ENCODE measurements around the gene TTN.

TTN gene

DNA sequence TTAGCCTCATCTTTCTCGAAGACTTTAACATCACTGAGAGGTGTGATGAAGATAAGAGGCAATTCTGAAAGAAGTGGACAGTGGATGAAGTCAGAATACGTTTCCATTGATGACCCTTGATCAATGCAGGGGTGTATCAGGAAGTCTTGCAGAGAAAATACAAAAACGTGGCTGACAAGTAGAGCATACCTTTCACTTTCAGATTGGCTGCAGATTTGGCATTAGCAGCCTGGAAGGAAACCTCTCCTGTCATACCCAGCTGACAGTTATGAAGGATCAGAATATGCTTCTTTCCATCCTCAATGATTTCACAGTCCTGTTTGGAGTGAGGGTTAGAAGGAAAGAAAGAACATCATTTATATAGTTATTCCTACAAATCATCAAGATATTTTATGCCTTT, 174.5 kb downstream of the TTN start:
- Histone ChIP-seq H2AFZ (ENCODE audit: low read length) (no peak overlapping the region), H3K4me2 (ENCODE audit: low read depth, low read length, poor library complexity, severe bottlenecking) (no peak overlapping the region), H3K36me3 (ENCODE audit: insufficient read depth, low read length) (no peaks in the 10 kb centered on the region), H3K9me3 (ENCODE audit: insufficient read depth, low read depth, low read length) (no peaks in the 10 kb centered on the region), H3K79me2 (ENCODE audit: insufficient read depth, low read length) (no peaks in the 10 kb centered on the region), H3K27me3 (ENCODE audit: insufficient read depth, low read length, poor library complexity, severe bottlenecking) (no peaks in the 10 kb centered on the region), H3F3A (ENCODE audit: low read depth) (no peaks in the 10 kb centered on the region), H3K4me3 (ENCODE audit: low read length, poor library complexity, severe bottlenecking) (no peak overlapping the region), H3K9ac (ENCODE audit: low read depth, low read length, poor library complexity, severe bottlenecking) (no peak overlapping the region), H3K4me1 (ENCODE audit: insufficient read depth, low read length, poor library complexity, severe bottlenecking) (no peaks in the 10 kb centered on the region), H3K9me2 (replicated peaks; ENCODE audit: low read depth, low read length) (no peaks in the 10 kb centered on the region), H4K20me1 (ENCODE audit: insufficient read depth, low read length, poor library complexity, severe bottlenecking) (no peaks in the 10 kb centered on the region)
- TF ChIP-seq EZH2phosphoT487 (IDR thresholded peaks at IDR 0.05; ENCODE audit: borderline replicate concordance) = no peak
- TF ChIP-seq, protein P1, sequence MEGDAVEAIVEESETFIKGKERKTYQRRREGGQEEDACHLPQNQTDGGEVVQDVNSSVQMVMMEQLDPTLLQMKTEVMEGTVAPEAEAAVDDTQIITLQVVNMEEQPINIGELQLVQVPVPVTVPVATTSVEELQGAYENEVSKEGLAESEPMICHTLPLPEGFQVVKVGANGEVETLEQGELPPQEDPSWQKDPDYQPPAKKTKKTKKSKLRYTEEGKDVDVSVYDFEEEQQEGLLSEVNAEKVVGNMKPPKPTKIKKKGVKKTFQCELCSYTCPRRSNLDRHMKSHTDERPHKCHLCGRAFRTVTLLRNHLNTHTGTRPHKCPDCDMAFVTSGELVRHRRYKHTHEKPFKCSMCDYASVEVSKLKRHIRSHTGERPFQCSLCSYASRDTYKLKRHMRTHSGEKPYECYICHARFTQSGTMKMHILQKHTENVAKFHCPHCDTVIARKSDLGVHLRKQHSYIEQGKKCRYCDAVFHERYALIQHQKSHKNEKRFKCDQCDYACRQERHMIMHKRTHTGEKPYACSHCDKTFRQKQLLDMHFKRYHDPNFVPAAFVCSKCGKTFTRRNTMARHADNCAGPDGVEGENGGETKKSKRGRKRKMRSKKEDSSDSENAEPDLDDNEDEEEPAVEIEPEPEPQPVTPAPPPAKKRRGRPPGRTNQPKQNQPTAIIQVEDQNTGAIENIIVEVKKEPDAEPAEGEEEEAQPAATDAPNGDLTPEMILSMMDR (conservative IDR thresholded peaks at IDR 0.05; ENCODE audit: low read length) = no peak

DNA sequence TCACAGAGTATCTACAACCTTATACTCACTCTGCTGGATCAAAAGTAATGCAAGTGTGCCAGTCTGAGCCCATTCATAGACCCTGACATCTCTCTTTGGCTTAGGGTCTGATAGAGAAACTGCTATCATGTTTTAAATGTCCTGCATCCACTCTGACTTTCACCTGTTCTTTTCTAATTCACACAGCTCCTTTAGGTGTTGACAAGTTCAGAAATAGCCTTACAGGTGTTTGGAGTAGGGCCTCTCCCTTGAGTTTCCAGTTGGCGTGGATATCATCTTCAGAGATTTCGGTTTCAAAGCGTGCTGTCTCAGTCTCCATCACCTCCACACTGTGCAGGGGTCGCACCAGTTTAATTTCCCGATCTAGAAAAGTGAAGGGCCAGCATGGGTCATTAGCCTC, 176.6 kb downstream of the TTN start:
- Histone ChIP-seq H2AFZ (ENCODE audit: low read length) (no peak overlapping the region), H3K4me1 (ENCODE audit: insufficient read depth, low read length, poor library complexity, severe bottlenecking) (no peaks in the 10 kb centered on the region), H3K4me2 (ENCODE audit: low read depth, low read length, poor library complexity, severe bottlenecking) (no peak overlapping the region), H3K79me2 (ENCODE audit: insufficient read depth, low read length) (no peaks in the 10 kb centered on the region), H3K4me3 (ENCODE audit: low read length, poor library complexity, severe bottlenecking) (no peak overlapping the region), H3K36me3 (ENCODE audit: insufficient read depth, low read length) (no peaks in the 10 kb centered on the region), H3K9me2 (replicated peaks; ENCODE audit: low read depth, low read length) (no peaks in the 10 kb centered on the region), H3K9me3 (ENCODE audit: insufficient read depth, low read depth, low read length) (no peaks in the 10 kb centered on the region), H3K27me3 (ENCODE audit: insufficient read depth, low read length, poor library complexity, severe bottlenecking) (no peaks in the 10 kb centered on the region), H3K9ac (ENCODE audit: low read depth, low read length, poor library complexity, severe bottlenecking) (no peak overlapping the region), H4K20me1 (ENCODE audit: insufficient read depth, low read length, poor library complexity, severe bottlenecking) (no peaks in the 10 kb centered on the region), H3F3A (ENCODE audit: low read depth) (no peaks in the 10 kb centered on the region)
- no peak for TF ChIP-seq EZH2phosphoT487 (IDR thresholded peaks at IDR 0.05; ENCODE audit: borderline replicate concordance)
- TF ChIP-seq, protein P1 (conservative IDR thresholded peaks at IDR 0.05; ENCODE audit: low read length) = no peak

DNA sequence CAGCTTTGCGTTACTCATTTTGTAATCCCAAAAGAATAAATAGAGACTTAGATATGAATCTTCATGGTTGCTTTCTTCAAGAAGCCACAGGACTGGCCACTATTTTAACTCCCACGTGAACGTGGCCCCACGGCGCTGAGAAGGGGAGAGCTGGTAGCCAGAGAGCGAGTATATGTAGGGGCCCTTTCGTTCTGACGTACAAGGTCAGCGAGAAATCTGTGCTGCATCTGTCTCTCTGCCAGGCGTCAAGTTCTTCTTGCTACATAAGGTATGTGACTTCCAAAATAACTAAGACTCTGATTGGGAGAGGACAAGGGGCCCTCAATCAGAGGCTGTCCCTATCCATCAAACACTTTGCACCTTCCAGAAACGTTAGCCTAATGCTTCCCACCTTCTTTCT, 177.8 kb downstream of the TTN start:
- H4K20me1 ChIP-seq (ENCODE audit: insufficient read depth, low read length, poor library complexity, severe bottlenecking) = no peaks in the 10 kb centered on the region
- no peaks in the 10 kb centered on the region for H3K79me2 ChIP-seq (ENCODE audit: insufficient read depth, low read length)
- H3K27me3 ChIP-seq (ENCODE audit: insufficient read depth, low read length, poor library complexity, severe bottlenecking) = no peaks in the 10 kb centered on the region
- no peaks in the 10 kb centered on the region for H3K9me2 ChIP-seq (replicated peaks; ENCODE audit: low read depth, low read length)
- no peak overlapping the region for H3K4me3 ChIP-seq (ENCODE audit: low read length, poor library complexity, severe bottlenecking)
- no peak overlapping the region for H3K9ac ChIP-seq (ENCODE audit: low read depth, low read length, poor library complexity, severe bottlenecking)
- H3K4me2 ChIP-seq (ENCODE audit: low read depth, low read length, poor library complexity, severe bottlenecking) = no peak overlapping the region
- H3F3A ChIP-seq (ENCODE audit: low read depth) = no peaks in the 10 kb centered on the region
- H3K4me1 ChIP-seq (ENCODE audit: insufficient read depth, low read length, poor library complexity, severe bottlenecking) = no peaks in the 10 kb centered on the region
- H3K36me3 ChIP-seq (ENCODE audit: insufficient read depth, low read length) = no peaks in the 10 kb centered on the region
- TF ChIP-seq EZH2phosphoT487 (IDR thresholded peaks at IDR 0.05; ENCODE audit: borderline replicate concordance) = no peak
- H2AFZ ChIP-seq (ENCODE audit: low read length) = no peak overlapping the region
- H3K9me3 ChIP-seq (ENCODE audit: insufficient read depth, low read depth, low read length) = no peaks in the 10 kb centered on the region

DNA sequence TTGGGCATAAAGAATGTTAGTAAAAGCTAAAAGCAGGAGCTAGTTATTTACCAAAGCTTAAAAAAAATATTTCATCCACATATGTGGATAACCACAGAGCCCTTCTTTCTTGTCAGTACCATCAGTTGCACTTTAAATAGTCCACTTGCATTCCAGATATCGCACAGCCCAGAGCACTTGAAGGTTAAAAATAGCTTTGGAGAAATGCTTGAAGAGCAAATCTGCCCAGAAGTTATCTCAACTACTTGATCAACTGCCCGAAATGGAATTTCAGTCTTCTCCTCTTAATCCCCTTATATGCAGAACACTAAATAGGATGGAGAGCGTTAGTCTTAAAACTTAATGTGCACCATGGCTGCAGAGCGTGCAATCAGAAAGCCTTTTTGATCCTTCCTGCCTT, 178.6 kb downstream of the TTN start:
- no peaks in the 10 kb centered on the region for H4K20me1 ChIP-seq (ENCODE audit: insufficient read depth, low read length, poor library complexity, severe bottlenecking)
- no peak for TF ChIP-seq EZH2phosphoT487 (IDR thresholded peaks at IDR 0.05; ENCODE audit: borderline replicate concordance)
- TF ChIP-seq, protein P1 (conservative IDR thresholded peaks at IDR 0.05; ENCODE audit: low read length) = no peak

More for the DNA sequence above, 178.6 kb downstream of the TTN start:
- Histone ChIP-seq H3K27me3 (ENCODE audit: insufficient read depth, low read length, poor library complexity, severe bottlenecking) (no peaks in the 10 kb centered on the region), H3K9me2 (replicated peaks; ENCODE audit: low read depth, low read length) (no peaks in the 10 kb centered on the region), H3K9me3 (ENCODE audit: insufficient read depth, low read depth, low read length) (no peaks in the 10 kb centered on the region), H3K4me2 (ENCODE audit: low read depth, low read length, poor library complexity, severe bottlenecking) (no peak overlapping the region), H3K9ac (ENCODE audit: low read depth, low read length, poor library complexity, severe bottlenecking) (no peak overlapping the region), H2AFZ (ENCODE audit: low read length) (no peak overlapping the region), H3K79me2 (ENCODE audit: insufficient read depth, low read length) (no peaks in the 10 kb centered on the region), H3K4me1 (ENCODE audit: insufficient read depth, low read length, poor library complexity, severe bottlenecking) (no peaks in the 10 kb centered on the region), H3F3A (ENCODE audit: low read depth) (no peaks in the 10 kb centered on the region), H3K4me3 (ENCODE audit: low read length, poor library complexity, severe bottlenecking) (no peak overlapping the region), H3K36me3 (ENCODE audit: insufficient read depth, low read length) (no peaks in the 10 kb centered on the region)
